BLaER1 (cell line): Measurements from ENCODE around the gene SYNJ2.

Source experiments
- H3K27ac ChIP-seq: shearing (Covaris generic); formaldehyde crosslinking; 2 replicates; pipeline ENCODE4 v1.8.1; 2022
- H3K27me3 ChIP-seq: shearing (Covaris generic); formaldehyde crosslinking; 2 replicates; pipeline ENCODE4 v1.8.1; 2022
- H3K36me3 ChIP-seq: shearing (Covaris generic); formaldehyde crosslinking; 2 replicates; pipeline ENCODE4 v1.8.1; 2022
- H3K4me1 ChIP-seq: shearing (Covaris generic); formaldehyde crosslinking; 2 replicates; pipeline ENCODE4 v1.8.1; 2022
- H3K4me2 ChIP-seq: shearing (Covaris generic); formaldehyde crosslinking; 2 replicates; pipeline ENCODE4 v1.8.1; 2022
- H3K4me3 ChIP-seq: shearing (Covaris generic); formaldehyde crosslinking; 2 replicates; pipeline ENCODE4 v1.8.1; 2022
- H3K9ac ChIP-seq: shearing (Covaris generic); formaldehyde crosslinking; 2 replicates; pipeline ENCODE4 v1.8.1; 2022
- H3K9me3 ChIP-seq: shearing (Covaris generic); formaldehyde crosslinking; 2 replicates; pipeline ENCODE4 v1.8.1; 2022
- H4K20me1 ChIP-seq: shearing (Covaris generic); formaldehyde crosslinking; 2 replicates; pipeline ENCODE4 v1.8.1; 2022
- Cebpa-rat ChIP-seq: shearing (Covaris generic); IDR thresholded peaks from 2 replicates; pipeline ENCODE4 v1.8.1; 2022

Gene SYNJ2

DNA sequence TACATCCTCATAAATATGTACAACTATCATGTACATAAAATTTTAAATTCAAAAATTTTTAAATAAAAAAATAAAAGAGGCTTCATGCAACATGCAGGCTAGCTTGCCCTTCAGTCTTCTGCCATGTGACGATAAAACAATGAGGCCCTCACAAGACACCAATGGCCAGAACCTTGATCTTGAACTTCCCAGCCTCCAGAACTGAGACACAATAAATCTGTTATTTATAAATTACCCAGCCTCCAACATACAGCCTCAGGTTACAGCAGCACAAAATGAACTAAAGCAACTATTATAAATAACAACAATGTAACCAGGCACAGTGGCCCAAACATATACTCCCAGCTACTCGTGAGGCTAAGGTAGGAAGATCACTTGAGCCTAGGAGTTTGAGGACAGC is 143.6 kb downstream of the SYNJ2 start:
- Histone ChIP-seq H3K36me3 (peaks cover 9% of the 10 kb centered on the region; the same call in 1 of the 2 replicates), H3K27me3 (no peaks in the 10 kb centered on the region), H3K4me3 (no peak overlapping the region), H3K9ac (no peak overlapping the region), H3K9me3 (no peaks in the 10 kb centered on the region), H3K4me1 (no peaks in the 10 kb centered on the region), H4K20me1 (no peaks in the 10 kb centered on the region), H3K27ac (no peak overlapping the region), H3K4me2 (no peak overlapping the region)
- TF ChIP-seq Cebpa-rat, result no peak

GRCh38 chr6:158131926-158132325 is 150.3 kb downstream of the SYNJ2 start:
- Histone ChIP-seq H3K27me3 (no peaks in the 10 kb centered on the region), H4K20me1 (no peaks in the 10 kb centered on the region), H3K9me3 (no peaks in the 10 kb centered on the region), H3K9ac (no peak overlapping the region), H3K36me3 (0 out of 2 replicates have a peak, but pooled peaks cover under 1% of the 10 kb centered on the region), H3K4me1 (no peaks in the 10 kb centered on the region), H3K4me2 (no peak overlapping the region), H3K4me3 (no peak overlapping the region), H3K27ac (no peak overlapping the region)
- no peak for TF ChIP-seq Cebpa-rat

GRCh38 chr6:158142789-158143188 is 161.1 kb downstream of the SYNJ2 start:
- H3K9ac ChIP-seq, result no peak overlapping the region
- H3K27ac ChIP-seq, result no peak overlapping the region
- no peaks in the 10 kb centered on the region for H3K27me3 ChIP-seq
- no peak overlapping the region for H3K4me3 ChIP-seq
- no peak overlapping the region for H3K4me2 ChIP-seq
- no peaks in the 10 kb centered on the region for H4K20me1 ChIP-seq
- peaks cover 9% of the 10 kb centered on the region; the same call in 1 of the 2 replicates for H3K4me1 ChIP-seq
- no peaks in the 10 kb centered on the region for H3K9me3 ChIP-seq
- H3K36me3 ChIP-seq, result peaks cover 37% of the 10 kb centered on the region
- TF ChIP-seq Cebpa-rat, result no peak

DNA sequence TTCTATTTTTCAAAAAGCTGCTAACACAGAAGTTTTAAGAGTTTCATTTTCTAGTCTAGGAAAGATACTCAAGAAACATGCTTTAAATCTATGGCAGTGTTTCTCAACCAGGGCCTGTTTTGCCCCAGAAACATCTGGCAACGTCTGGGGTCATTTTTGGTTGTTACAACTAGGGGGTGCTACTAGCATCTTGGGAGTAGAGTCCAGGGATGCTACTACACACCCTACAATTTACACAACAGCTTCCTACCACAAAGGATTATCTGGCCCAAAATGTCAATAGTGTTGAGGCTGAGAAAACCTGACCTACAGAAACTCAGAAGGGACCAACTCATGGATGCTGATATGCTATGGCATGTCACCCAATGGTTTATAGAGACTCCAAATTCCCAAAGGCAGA is 162.0 kb downstream of the SYNJ2 start:
- Histone ChIP-seq H3K9me3 (no peaks in the 10 kb centered on the region), H3K4me1 (peaks cover 4% of the 10 kb centered on the region; the same call in 1 of the 2 replicates), H3K4me3 (no peak overlapping the region), H3K27me3 (no peaks in the 10 kb centered on the region), H4K20me1 (no peaks in the 10 kb centered on the region), H3K9ac (no peak overlapping the region), H3K4me2 (no peak overlapping the region), H3K27ac (no peak overlapping the region), H3K36me3 (peaks cover 37% of the 10 kb centered on the region)
- TF ChIP-seq Cebpa-rat, result no peak
